K562 (cell line): ENCODE measurements around the gene FGR.

Experiments used
- CBX3 ChIP-seq, 2 experiments: IDR thresholded peaks; 1 replicate in 1 of 2; 2 replicates in 1 of 2; pipeline ENCODE4 v1.6.1; 2012; ENCODE audit warnings: inconsistent platforms in 2 of 2, low read length in 2 of 2, borderline replicate concordance in 1 of 2, control low read depth in 1 of 2
- EGR1 ChIP-seq: fragments of 450-650 bp; conservative IDR thresholded peaks from 2 replicates; pipeline ENCODE4 v1.6.1; 2017; ENCODE audit warnings: mild to moderate bottlenecking
- PBX2 ChIP-seq, 2 experiments: IDR thresholded peaks in 1 of 2; conservative IDR thresholded peaks in 1 of 2; 2 replicates each; pipeline ENCODE4 v1.6.1; 2016; ENCODE audit warnings: low read depth in 2 of 2, mild to moderate bottlenecking in 1 of 2, missing compliant biosample characterization in 1 of 2, missing genetic modification characterization in 1 of 2, moderate library complexity in 1 of 2
- REST ChIP-seq, 2 experiments: fragments of 450-650 bp; formaldehyde crosslinking in 1 of 2; IDR thresholded peaks; 2 replicates each; pipeline versions ENCODE4 v1.4.0 to v1.6.1; 2014 to 2020; ENCODE audit warnings: mild to moderate bottlenecking in 2 of 2, borderline replicate concordance in 1 of 2, low read depth in 1 of 2
- SMC3 ChIP-seq: conservative IDR thresholded peaks from 2 replicates; pipeline ENCODE4 v1.6.1; 2011; ENCODE audit warnings: low read depth, low read length, improper control_type of control experiment; ENCODE audit not compliant: insufficient read depth
- ZNF263 ChIP-seq: sonication (generic); formaldehyde crosslinking; IDR thresholded peaks from 2 replicates; pipeline ENCODE4 v1.8.0; 2022; ENCODE audit warnings: mild to moderate bottlenecking, missing genetic modification reagents, borderline replicate concordance
- TF ChIP-seq, protein P1 (sequence below): fragments of 450-650 bp; IDR thresholded peaks from 2 replicates; pipeline ENCODE4 v1.6.1; 2016

GRCh38 chr1:27635396-27636142 is 584 bp upstream of the FGR start:
- no peak for TF ChIP-seq PBX2 (CRISPR knock-in tag; IDR thresholded peaks at IDR 0.05; ENCODE audit: low read depth)
- TF ChIP-seq PBX2 (tag; conservative IDR thresholded peaks at IDR 0.05; ENCODE audit: low read depth): no peak
- no peak for TF ChIP-seq SMC3
- TF ChIP-seq CBX3 (IDR thresholded peaks at IDR 0.05; ENCODE audit: borderline replicate concordance in 1 of 2, low read length in 2 of 2): no peak
- TF ChIP-seq, protein P1, sequence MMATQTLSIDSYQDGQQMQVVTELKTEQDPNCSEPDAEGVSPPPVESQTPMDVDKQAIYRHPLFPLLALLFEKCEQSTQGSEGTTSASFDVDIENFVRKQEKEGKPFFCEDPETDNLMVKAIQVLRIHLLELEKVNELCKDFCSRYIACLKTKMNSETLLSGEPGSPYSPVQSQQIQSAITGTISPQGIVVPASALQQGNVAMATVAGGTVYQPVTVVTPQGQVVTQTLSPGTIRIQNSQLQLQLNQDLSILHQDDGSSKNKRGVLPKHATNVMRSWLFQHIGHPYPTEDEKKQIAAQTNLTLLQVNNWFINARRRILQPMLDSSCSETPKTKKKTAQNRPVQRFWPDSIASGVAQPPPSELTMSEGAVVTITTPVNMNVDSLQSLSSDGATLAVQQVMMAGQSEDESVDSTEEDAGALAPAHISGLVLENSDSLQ: no peak
- no peak for TF ChIP-seq ZNF263 (CRISPR knock-in tag)
- TF ChIP-seq REST (IDR thresholded peaks at IDR 0.05; ENCODE audit: borderline replicate concordance): no peak
- no peak for TF ChIP-seq REST (CRISPR knock-in tag; IDR thresholded peaks at IDR 0.05; ENCODE audit: low read depth)
- TF ChIP-seq EGR1: no peak
